Measurements from ENCODE around the gene CUX1.
"Not testable (repeated sequence)": the region's sequence is repeated elsewhere in the genome, so short reads cannot be mapped to it uniquely, and the experiment has no call there.

Gene CUX1

DNA sequence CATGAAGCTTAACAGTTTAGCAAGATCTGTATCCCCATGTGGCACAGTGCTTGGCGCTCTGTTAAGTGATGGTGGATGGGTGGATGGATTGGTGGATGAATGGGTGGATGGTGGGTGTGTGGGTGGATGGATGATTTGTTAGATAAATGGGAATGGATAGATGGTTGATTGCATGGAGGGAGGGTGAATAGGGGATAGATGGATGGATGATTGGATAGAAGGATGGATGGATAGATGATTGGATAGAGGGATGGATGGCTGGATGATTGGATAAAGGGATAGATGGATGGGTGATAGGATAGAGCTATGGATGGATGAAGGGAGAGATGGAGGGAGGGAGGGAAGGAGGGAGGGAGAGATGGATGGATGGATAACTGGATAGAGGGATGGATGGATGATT, 229.7 kb downstream of the CUX1 start:
- no peak overlapping the region for H3K9ac ChIP-seq (ENCODE audit: insufficient read length, low read depth)
- TF ChIP-seq ZNF274 (IDR thresholded peaks at IDR 0.05; ENCODE audit: low read depth, low read length), result no peak
- no peak for TF ChIP-seq YY1 (IDR thresholded peaks at IDR 0.05; ENCODE audit: insufficient read depth, insufficient read length)
- TF ChIP-seq SUZ12 (IDR thresholded peaks at IDR 0.05; ENCODE audit: extremely low read depth, insufficient read depth, insufficient read length), result no peak
- DNase-seq (ENCODE audit: low read depth, low spot score), result no peak
- H3K36me3 ChIP-seq (ENCODE audit: insufficient read depth, insufficient read length, low read length), result no peaks in the 10 kb centered on the region
- peaks cover 6% of the 10 kb centered on the region for H3K4me1 ChIP-seq (ENCODE audit: insufficient read depth, insufficient read length)
- H3K27me3 ChIP-seq (ENCODE audit: insufficient read depth, insufficient read length), result no peaks in the 10 kb centered on the region
- H3K4me3 ChIP-seq (ENCODE audit: insufficient read length, low read depth), result no peak overlapping the region
- H3K9me3 ChIP-seq (ENCODE audit: insufficient read depth, low read length), result no peaks in the 10 kb centered on the region

GRCh38 chr7:102049765-102050164, 232.3 kb downstream of the CUX1 start:
- TF ChIP-seq SUZ12 (IDR thresholded peaks at IDR 0.05; ENCODE audit: extremely low read depth, insufficient read depth, insufficient read length) (no peak), YY1 (IDR thresholded peaks at IDR 0.05; ENCODE audit: insufficient read depth, insufficient read length) (no peak), ZNF274 (IDR thresholded peaks at IDR 0.05; ENCODE audit: low read depth, low read length) (no peak)
- no peak overlapping the region for H3K9ac ChIP-seq (ENCODE audit: insufficient read length, low read depth)
- no peaks in the 10 kb centered on the region for H3K36me3 ChIP-seq (ENCODE audit: insufficient read depth, insufficient read length, low read length)
- DNase-seq (ENCODE audit: low read depth, low spot score), result no peak
- H3K4me3 ChIP-seq (ENCODE audit: insufficient read length, low read depth), result no peak overlapping the region
- H3K4me1 ChIP-seq (ENCODE audit: insufficient read depth, insufficient read length), result peaks cover 6% of the 10 kb centered on the region
- no peaks in the 10 kb centered on the region for H3K27me3 ChIP-seq (ENCODE audit: insufficient read depth, insufficient read length)
- H3K9me3 ChIP-seq (ENCODE audit: insufficient read depth, low read length), result peaks cover 10% of the 10 kb centered on the region; the same call in 1 of the 2 replicates

DNA sequence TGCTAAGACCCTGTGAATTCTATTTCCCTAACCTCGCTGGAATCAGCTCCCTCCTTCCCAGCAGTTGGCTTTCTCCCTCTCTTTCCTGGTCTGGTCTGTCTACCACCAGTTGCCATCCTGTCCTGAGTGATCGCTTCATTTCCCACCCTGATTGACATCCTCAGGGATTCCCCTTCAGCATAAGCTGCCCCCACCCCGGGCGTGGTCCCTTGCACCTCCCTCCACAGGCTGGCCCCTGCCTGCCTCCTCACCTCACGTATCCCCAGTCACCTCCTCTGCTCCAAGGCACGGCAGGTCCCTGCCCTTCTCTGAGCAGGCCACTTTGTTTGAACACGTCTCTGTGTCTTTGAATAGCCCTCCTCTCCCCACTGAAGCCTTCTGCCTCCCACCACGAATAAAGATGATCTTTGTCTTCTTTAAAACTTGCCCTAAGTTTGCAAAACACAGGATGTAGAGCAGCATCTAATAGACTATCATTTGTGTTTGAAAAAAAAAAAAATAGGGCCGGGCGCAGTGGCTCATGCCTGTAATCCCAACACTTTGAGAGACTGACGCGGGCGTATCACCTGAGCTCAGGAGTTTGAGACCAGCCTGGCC, 233.5 kb downstream of the CUX1 start:
- Histone ChIP-seq H3K9me3 (ENCODE audit: insufficient read depth, low read length) (peaks cover 19% of the 10 kb centered on the region; the same call in 1 of the 2 replicates), H3K36me3 (ENCODE audit: insufficient read depth, insufficient read length, low read length) (no peaks in the 10 kb centered on the region), H3K9ac (ENCODE audit: insufficient read length, low read depth) (no peak overlapping the region), H3K4me1 (ENCODE audit: insufficient read depth, insufficient read length) (peaks cover 6% of the 10 kb centered on the region), H3K4me3 (ENCODE audit: insufficient read length, low read depth) (no peak overlapping the region), H3K27me3 (ENCODE audit: insufficient read depth, insufficient read length) (no peaks in the 10 kb centered on the region)
- no peak for DNase-seq (ENCODE audit: low read depth, low spot score)
- no peak for TF ChIP-seq YY1 (IDR thresholded peaks at IDR 0.05; ENCODE audit: insufficient read depth, insufficient read length)

- not testable (repeated sequence) for H3K27me3 ChIP-seq (ENCODE audit: insufficient read depth, insufficient read length); H3K9ac ChIP-seq (ENCODE audit: insufficient read length, low read depth); H3K36me3 ChIP-seq (ENCODE audit: insufficient read depth, insufficient read length, low read length); H3K4me3 ChIP-seq (ENCODE audit: insufficient read length, low read depth); DNase-seq (ENCODE audit: low read depth, low spot score); H3K4me1 ChIP-seq (ENCODE audit: insufficient read depth, insufficient read length)
- H3K9me3 ChIP-seq (ENCODE audit: insufficient read depth, low read length), result peaks cover 19% of the 10 kb centered on the region; the same call in 1 of the 2 replicates
Observed at GRCh38 chr7:102051736-102052135, 234.3 kb downstream of the CUX1 start.

DNA sequence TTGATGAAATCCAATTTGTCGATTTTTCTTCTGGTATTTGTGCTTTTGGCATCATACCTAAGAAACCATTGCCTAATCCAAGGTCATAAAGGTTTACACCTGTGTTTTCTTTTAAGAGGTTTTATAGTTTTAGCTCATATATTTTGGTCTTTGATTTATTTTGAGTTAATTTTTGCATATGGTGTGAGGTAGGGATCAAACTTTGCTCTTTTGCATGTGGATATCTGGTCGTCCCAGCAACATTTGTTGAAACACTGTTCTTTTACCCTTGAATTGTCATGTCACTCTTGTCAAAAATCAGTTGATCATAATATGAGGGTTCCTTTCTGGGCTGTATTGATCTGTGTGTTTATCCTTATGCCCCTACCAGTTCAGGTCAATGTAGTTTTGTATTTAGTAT, 236.7 kb downstream of the CUX1 start:
- no peaks in the 10 kb centered on the region for H3K36me3 ChIP-seq (ENCODE audit: insufficient read depth, insufficient read length, low read length)
- no peak for DNase-seq (ENCODE audit: low read depth, low spot score)
- TF ChIP-seq SUZ12 (IDR thresholded peaks at IDR 0.05; ENCODE audit: extremely low read depth, insufficient read depth, insufficient read length) (no peak), YY1 (IDR thresholded peaks at IDR 0.05; ENCODE audit: insufficient read depth, insufficient read length) (no peak), ZNF274 (IDR thresholded peaks at IDR 0.05; ENCODE audit: low read depth, low read length) (no peak)

GRCh38 chr7:102055181-102055976, 238.0 kb downstream of the CUX1 start:
- Histone ChIP-seq H3K27me3 (ENCODE audit: insufficient read depth, insufficient read length) (no peaks in the 10 kb centered on the region), H3K9ac (ENCODE audit: insufficient read length, low read depth) (no peak overlapping the region), H3K4me1 (ENCODE audit: insufficient read depth, insufficient read length) (peaks cover 3% of the 10 kb centered on the region), H3K36me3 (ENCODE audit: insufficient read depth, insufficient read length, low read length) (no peaks in the 10 kb centered on the region), H3K9me3 (ENCODE audit: insufficient read depth, low read length) (peaks cover 19% of the 10 kb centered on the region; the same call in 1 of the 2 replicates), H3K4me3 (ENCODE audit: insufficient read length, low read depth) (no peak overlapping the region)
- TF ChIP-seq ZNF274 (IDR thresholded peaks at IDR 0.05; ENCODE audit: low read depth, low read length), result no peak
- no peak for TF ChIP-seq YY1 (IDR thresholded peaks at IDR 0.05; ENCODE audit: insufficient read depth, insufficient read length)
- no peak for DNase-seq (ENCODE audit: low read depth, low spot score)

More for the DNA sequence above, 236.7 kb downstream of the CUX1 start:
- Histone ChIP-seq H3K4me3 (ENCODE audit: insufficient read length, low read depth) (no peak overlapping the region), H3K9me3 (ENCODE audit: insufficient read depth, low read length) (peaks cover 19% of the 10 kb centered on the region; the same call in 1 of the 2 replicates), H3K4me1 (ENCODE audit: insufficient read depth, insufficient read length) (peaks cover 6% of the 10 kb centered on the region), H3K9ac (ENCODE audit: insufficient read length, low read depth) (no peak overlapping the region), H3K27me3 (ENCODE audit: insufficient read depth, insufficient read length) (no peaks in the 10 kb centered on the region)

DNA sequence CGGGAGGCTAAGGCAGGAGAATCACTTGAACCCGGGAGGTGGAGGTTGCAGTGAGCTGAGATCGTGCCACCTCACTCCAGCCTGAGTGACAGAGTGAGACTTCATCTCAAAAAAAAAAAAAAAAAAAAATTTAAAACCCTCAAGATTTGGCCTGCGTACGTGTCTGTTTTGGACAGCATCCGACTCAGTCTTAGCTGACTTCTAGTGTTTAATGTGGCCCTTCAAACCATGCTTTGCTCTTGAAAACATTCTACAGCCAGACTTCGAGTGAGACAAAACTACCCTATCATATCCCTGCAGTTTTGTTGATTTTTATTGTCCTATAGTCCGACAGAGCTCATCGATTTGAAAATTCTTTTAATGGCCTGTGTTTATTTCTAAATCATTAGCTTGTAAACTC, 242.1 kb downstream of the CUX1 start:
- H3K9ac ChIP-seq (ENCODE audit: insufficient read length, low read depth), result no peak overlapping the region
- no peak overlapping the region for H3K4me3 ChIP-seq (ENCODE audit: insufficient read length, low read depth)
- no peaks in the 10 kb centered on the region for H3K36me3 ChIP-seq (ENCODE audit: insufficient read depth, insufficient read length, low read length)
- H3K4me1 ChIP-seq (ENCODE audit: insufficient read depth, insufficient read length), result peaks cover 2% of the 10 kb centered on the region
- no peak for TF ChIP-seq ZNF274 (IDR thresholded peaks at IDR 0.05; ENCODE audit: low read depth, low read length)
- no peak for TF ChIP-seq YY1 (IDR thresholded peaks at IDR 0.05; ENCODE audit: insufficient read depth, insufficient read length)
- H3K27me3 ChIP-seq (ENCODE audit: insufficient read depth, insufficient read length), result no peaks in the 10 kb centered on the region
- H3K9me3 ChIP-seq (ENCODE audit: insufficient read depth, low read length), result peaks cover 12% of the 10 kb centered on the region; the same call in 1 of the 2 replicates
- DNase-seq (ENCODE audit: low read depth, low spot score), result no peak

Data from NT2/D1 (cell line).